G401.6 (cell line): Measurements from ENCODE around the gene FLT3.

Experiments
- FAIRE-seq: peaks from 2 replicates; lab custom pipeline; 2012; peaks lifted over from hg19 to GRCh38; lab: Jason Lieb, UNC

FLT3 gene

GRCh38 chr13:27960362-27961226 lies 139.8 kb downstream of the FLT3 start:
- no peak for FAIRE-seq

GRCh38 chr13:27959976-27960361 lies 140.4 kb downstream of the FLT3 start:
- no peak for FAIRE-seq

- FAIRE-seq = no peak
These were observed 143.6 kb downstream of the FLT3 start for GRCh38 chr13:27956576-27957300.

GRCh38 chr13:27955014-27955591 lies 145.3 kb downstream of the FLT3 start:
- no peak for FAIRE-seq

GRCh38 chr13:27954406-27954851 lies 145.9 kb downstream of the FLT3 start:
- no peak for FAIRE-seq

- FAIRE-seq = no peak
These were observed 146.5 kb downstream of the FLT3 start for GRCh38 chr13:27953676-27954405.
